HG03108 (cell line): ENCODE measurements around the gene UGT1A9.
A peak's percentile ranks its signal among the peaks of the same experiment; 100 is the strongest.
"Not testable (repeated sequence)": the region's sequence is repeated elsewhere in the genome, so short reads cannot be mapped to it uniquely, and the experiment has no call there.

Experiments used
- ATAC-seq: cut with Tn5 transposase; IDR thresholded peaks from one replicate; pipeline ENCODE4 v1.9.1; 2021; ENCODE audit warnings: moderate library complexity; ENCODE audit not compliant: unreplicated experiment

UGT1A9 gene

GRCh38 chr2:233711312-233712008 lies 39.8 kb downstream of the UGT1A9 start:
- ATAC-seq, result peak; percentile 59

DNA sequence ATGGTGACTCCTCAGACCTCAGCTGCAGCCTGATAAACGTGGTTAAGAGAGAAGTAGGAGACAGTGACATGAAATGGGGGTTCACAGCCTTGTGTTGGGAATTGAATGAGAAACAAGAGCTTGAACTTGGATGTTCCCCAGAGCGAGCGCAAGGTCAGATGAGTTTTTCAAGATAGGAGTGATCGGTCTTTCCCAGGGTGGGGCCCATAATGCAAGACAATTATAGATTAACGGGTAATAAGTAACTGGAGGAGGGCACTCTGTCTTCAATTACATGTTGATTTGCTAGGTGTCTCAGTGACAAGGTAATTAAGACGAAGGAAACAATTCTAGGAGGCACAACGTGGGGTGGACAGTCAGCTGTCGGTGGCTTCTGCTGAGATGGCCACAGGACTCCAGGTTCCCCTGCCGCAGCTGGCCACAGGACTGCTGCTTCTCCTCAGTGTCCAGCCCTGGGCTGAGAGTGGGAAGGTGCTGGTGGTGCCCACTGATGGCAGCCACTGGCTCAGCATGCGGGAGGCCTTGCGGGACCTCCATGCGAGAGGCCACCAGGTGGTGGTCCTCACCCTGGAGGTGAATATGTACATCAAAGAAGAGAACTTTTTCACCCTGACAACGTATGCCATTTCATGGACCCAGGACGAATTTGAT lies 41.0 kb downstream of the UGT1A9 start, which contains the start of gene UGT1A5:
TSS of gene UGT1A5 (plus strand) at position 297 of the 651 bp plus-strand sequence. CDS start at position 382, 85 bp downstream.
- no peak for ATAC-seq

DNA sequence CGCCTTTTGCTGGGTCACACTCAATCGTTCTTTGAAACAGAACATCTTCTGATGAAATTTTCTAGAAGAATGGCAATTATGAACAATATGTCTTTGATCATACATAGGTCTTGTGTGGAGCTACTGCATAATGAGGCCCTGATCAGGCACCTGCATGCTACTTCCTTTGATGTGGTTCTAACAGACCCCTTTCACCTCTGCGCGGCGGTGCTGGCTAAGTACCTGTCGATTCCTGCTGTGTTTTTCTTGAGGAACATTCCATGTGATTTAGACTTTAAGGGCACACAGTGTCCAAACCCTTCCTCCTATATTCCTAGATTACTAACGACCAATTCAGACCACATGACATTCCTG lies 41.5 kb downstream of the UGT1A9 start:
- no peak for ATAC-seq

DNA sequence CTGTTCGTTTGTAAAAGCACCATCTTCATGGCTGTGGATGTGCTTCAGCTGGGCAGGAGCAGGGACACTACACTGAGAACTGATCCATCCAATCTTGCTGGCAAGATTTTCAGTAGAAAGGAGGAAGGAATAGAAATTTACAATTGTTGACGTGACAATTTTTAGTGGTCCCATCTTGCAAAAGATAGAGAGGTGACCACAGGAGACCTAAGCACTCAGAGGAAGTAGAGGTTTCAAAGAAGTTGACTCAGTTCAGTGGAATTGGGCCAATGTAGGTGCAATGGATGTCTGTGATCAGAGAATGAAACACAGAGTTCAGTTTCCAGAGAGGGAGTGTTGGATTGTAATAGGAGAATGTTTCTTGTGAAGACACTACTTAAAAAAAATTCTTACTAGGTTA lies 42.4 kb downstream of the UGT1A9 start:
- ATAC-seq, result no peak

DNA sequence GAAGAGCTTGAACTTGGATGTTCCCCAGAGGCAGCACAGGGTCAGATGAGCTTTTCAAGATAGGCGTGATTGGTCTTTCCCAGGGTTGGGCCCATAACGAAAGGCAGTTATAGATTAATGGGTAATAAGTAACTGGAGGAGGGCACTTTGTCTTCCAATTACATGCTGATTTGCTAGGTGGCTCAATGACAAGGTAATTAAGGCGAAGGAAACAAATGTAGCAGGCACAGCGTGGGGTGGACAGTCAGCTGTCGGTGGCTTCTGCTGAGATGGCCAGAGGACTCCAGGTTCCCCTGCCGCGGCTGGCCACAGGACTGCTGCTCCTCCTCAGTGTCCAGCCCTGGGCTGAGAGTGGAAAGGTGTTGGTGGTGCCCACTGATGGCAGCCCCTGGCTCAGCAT lies 46.9 kb downstream of the UGT1A9 start, which contains the start of gene UGT1A4:
TSS of gene UGT1A4 (plus strand) at position 185 of the 400 bp plus-strand sequence. CDS start at position 270, 85 bp downstream.
- ATAC-seq, result no peak

DNA sequence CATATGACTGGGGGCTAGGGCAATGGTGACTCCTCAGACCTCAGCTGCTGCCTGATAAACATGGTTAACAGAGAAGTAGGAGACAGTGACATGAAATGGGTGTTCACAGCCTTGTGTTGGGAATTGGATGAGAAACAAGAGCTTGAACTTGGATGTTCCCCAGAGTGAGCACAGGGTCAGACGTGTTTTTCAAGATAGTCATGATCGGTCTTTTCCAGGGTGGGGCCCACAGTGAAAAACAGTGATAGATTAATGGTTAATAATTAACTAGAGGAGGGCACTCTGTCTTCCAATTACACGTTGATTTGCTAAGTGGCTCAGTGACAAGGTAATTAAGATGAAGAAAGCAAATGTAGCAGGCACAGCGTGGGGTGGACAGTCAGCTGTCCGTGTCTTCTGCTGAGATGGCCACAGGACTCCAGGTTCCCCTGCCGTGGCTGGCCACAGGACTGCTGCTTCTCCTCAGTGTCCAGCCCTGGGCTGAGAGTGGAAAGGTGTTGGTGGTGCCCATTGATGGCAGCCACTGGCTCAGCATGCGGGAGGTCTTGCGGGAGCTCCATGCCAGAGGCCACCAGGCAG lies 57.1 kb downstream of the UGT1A9 start, which contains the start of gene UGT1A3:
TSS of gene UGT1A3 (plus strand) at position 320 of the 579 bp plus-strand sequence. CDS start at position 405, 85 bp downstream.
- no peak for ATAC-seq

DNA sequence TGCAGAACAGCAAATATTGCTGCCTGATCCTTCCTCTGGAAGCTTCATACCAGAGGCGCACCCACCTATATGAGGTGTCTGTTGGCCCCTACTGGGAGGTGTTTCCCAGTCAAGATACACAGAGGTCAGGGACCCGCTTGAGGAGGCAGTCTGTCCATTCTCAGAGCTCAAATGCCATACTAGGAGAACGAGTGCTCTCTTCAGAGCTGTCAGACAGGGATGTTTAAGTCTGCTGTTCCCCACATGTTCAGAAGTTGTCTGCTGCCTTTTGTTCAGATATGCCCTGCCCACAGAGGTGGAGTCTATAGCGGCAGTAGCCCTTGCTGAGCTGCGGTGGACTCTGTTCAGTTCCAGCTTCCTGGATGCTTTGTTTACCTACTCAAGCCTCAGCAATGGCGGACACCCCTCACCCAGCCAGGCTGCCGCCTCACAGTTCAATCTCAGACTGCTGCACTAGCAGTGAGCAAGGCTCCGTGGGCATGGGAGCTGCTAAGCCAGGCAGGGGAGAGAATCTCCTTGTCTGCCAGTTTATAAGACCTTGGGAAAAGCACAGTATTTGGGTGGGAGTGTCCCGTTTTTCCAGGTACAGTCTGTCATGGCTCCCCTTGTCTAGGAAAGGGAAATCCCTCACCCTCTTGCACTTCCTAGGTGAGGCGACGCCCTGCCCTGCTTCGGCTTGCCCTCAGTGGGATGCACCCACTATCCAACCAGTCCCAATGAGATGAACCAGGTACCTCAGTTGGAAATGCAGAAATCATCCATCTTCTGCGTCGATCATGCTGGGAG lies 65.4 kb downstream of the UGT1A9 start:
- ATAC-seq, result not testable (repeated sequence)

DNA sequence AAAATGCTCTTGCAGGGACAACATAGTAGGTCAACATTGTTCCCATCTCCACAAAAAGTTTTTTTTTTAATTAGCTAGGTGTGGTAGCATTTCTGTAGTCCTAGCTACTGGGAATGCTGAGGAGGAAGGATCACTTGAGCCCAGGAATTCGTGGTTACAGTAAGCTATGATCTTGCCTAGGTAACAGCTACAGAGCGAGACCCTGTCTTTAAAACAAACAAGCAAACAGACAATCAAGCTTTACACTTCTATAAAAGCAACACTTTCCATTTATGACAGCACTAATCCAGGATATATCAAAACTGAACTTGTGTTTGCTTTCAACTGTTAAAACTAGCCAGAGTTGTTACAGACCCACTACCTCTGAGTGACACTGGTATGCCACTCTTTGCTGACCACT lies 69.2 kb downstream of the UGT1A9 start:
- ATAC-seq, result no peak

DNA sequence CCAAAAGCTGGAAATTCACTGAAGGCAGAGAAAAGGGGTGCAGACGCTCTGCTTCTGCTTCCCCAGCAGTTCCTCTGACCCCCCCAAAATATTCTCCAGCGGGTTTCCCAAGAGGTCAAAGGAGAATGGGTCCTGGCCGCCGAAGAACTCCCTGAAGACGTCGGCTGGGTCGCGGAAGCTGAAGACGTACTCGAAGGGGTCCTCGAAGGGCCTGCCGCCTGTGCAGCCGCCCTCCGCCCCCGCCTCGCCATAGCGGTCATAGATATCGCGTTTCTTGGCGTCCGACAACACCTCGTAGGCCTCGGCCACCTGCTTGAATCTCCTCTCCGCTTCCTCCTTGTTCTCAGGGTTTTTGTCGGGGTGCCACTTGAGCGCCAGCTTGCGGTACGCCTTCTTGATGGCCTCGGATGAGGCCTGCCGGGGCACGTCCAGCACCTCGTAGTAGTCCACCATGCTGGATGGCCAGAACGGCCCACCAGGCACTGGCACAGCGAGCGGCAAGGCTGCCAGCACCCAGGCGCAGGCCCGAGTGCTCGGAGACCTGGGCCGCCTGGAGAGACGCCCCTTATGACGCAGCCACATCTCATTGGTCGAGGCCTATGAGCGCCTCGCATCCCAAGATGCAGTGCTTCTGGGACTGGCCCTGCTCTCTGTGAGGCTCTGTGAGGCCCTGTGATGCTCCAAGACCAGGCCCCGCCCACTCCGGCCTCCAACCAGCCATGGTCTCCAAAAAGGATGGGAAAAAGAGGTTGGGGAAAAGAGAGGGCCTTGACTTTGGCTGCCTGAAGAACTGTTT lies 72.0 kb downstream of the UGT1A9 start:
- ATAC-seq, result no peak

GRCh38 chr2:233745073-233745755 lies 73.5 kb downstream of the UGT1A9 start:
- ATAC-seq, result no peak

- not testable (repeated sequence) for ATAC-seq
Measured at GRCh38 chr2:233745838-233746237, 74.1 kb downstream of the UGT1A9 start.

DNA sequence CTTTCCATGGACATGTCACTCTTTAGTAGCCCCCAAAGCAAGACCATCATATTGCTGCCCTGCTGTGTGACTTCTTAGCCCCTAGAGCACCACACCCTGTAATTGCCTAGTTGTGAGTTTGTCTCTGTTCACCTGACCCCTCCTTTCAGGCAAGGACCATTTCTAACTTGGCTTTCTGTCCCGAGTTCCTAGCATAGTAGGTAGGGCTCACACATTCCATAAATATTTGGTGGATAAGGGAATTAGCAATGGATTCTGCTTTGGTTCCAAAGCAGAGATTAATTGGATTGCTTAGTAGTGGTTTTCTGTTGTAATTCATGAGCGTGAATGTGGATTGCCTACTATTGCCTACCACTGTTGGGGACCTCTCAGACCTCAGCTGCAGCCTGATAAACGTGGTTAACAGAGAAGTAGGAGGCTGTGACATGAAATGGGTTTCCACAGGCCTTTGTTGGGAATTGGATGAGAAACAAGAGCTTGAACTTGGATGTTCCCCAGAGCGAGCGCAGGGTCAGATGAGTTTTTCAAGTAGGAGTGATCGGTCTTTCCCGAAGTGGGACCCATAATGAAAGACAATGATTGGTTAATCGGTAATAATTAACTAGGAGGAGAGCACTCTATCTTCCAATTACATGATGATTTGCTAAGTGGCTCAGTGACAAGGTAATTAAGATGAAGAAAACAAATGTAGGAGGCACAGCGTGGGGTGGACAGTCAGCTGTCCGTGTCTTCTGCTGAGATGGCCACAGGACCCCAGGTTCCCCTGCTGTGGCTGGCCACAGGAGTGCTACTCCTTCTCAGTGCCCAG lies 75.0 kb downstream of the UGT1A9 start:
- no peak for ATAC-seq

GRCh38 chr2:233747283-233747544 lies 75.5 kb downstream of the UGT1A9 start:
- no peak for ATAC-seq

- ATAC-seq, result not testable (repeated sequence)
Measured at GRCh38 chr2:233750689-233751088, 79.0 kb downstream of the UGT1A9 start.

DNA sequence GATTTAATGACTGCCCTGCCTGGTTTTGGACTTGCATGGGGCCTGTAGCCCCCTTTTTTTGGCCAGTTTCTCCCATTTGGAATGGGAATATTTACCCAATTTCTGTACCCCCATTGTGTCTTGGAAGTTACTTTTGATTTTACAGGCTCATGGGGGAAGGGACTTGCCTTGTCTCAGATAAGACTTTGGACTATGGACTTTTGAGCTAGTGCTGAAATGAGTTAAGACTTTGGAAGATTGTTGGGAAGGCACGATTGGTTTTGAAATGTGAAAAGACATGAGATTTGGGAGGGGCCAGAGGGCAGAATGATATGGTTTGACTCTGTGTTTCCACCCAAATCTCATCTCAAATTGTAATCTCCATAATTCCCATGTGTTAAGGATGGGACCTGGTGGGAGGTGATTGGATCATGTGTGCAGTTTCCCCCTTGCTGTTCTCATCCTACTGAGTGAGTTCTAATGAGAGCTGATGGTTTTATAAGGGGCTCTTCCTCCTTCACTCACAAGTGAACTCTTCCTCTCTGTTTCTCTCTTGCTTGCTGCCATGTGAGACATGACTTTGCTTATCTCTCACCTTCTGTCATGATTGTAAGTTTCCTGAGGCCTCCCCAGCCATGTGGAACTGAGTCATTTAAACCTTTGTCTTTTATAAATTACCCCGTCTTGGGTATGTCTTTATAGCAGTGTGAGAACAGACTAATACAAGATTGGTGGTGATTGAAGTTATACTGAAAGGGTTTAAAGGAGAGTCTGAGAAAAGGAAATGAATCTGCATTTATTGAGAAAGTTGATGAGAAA lies 79.7 kb downstream of the UGT1A9 start:
- not testable (repeated sequence) for ATAC-seq

GRCh38 chr2:233754872-233755611 lies 83.3 kb downstream of the UGT1A9 start:
- ATAC-seq, result no peak

DNA sequence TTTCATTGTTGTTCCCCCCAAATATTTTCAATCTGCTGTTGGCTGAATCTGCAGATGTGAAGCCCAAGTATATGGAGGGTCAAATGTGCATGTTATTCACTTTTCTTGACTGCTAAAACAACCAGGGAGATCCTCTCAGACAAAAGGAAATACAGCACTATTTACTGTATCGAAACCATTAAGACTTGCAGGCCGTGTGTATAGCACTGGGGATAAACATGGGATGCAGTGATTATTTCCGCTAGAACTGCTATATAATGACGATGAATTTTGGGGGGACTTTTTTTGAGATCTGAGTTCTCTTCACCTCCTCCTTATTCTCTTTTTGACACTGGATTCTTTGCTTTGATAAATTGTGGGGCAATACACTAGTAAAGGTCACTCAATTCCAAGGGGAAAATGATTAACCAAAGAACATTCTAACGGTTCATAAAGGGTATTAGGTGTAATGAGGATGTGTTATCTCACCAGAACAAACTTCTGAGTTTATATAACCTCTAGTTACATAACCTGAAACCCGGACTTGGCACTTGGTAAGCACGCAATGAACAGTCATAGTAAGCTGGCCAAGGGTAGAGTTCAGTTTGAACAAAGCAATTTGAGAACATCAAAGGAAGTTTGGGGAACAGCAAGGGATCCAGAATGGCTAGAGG lies 84.9 kb downstream of the UGT1A9 start:
- ATAC-seq, result no peak
